Measurements from ENCODE around the gene NCDN.
A peak's percentile ranks its signal among the peaks of the same experiment; 100 is the strongest.

Gene NCDN

DNA sequence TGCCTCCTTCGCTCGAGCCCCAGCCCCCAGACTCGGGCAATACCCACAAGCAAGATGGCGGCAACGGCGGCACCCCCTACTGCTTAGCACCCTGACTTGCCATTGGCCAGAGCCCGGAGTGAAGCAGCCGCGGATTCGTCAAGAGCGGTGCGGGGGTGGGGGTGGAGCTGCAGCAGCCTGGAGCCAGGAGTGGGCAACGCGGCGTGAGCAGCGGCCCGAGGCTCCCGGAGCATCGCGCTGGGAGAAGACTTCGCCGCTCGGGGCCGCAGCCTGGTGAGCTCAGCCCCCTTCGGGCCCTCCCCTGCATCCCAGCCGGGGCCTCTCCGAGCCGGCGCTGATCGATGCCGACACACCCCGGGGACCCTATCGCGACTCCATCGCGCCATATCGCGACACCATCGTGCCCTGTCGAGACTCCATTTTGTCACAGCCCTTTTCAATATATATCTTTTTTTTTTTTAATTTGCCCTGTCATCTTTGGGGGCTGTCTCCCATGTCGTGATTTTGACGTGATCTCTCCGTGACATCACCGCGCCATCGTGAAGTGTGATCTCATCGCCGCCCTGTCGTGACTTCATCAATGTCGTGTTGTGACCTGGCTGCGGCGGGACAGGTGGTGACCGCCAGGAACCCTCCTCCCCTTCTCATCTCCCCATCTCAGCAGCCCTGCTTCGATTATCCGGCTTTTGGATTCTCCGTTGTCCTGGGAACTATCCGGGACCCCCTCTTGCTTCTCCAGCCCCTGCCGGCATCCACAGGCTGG lies at the start of gene NCDN:
TSS of gene NCDN (plus strand) at position 189 of the 763 bp plus-strand sequence. CDS start at position 581, 392 bp downstream.
- peak; percentile 95 for DNase-seq

- DNase-seq: no peak
Observed at GRCh38 chr1:35507947-35508346, 49.7 kb upstream of the NCDN start.

DNA sequence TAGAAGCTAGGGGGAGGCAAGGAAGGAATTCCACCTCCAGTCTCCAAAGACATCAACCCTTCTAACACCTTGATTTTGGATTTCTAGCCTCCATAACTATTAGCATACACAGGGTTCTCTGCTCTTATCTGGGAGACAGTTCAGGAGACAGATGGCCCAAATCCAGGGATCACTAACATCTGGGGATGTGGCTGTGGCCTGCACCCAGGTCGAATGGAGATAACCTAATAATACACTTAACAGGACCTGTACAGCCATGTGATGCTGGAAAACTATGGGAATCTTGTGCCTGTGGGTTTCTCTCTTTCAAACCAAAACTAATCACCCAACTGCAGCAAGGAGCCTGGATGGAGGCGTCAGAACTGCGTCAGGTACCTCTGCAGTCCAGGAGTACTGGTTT lies 48.0 kb upstream of the NCDN start:
- no peak for DNase-seq

DNA sequence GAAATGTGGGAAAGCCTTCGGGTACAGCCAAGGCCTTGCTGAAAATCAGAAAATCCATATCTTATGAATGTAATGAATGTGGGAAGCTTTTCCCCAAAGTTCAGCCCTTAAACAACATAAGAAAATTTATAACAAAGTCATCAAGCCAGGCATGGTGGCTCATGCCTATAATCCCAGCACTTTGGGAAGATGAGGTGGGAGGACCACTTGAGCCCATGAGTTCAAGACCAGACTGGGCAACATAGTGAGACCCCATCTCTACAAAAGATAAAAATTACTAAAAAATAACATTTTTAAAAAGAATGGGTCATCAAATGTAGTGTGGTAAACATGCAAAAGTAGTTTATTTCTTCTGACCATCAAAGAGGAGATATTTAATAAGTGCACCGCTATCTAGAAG lies 46.3 kb upstream of the NCDN start:
- DNase-seq: no peak

DNA sequence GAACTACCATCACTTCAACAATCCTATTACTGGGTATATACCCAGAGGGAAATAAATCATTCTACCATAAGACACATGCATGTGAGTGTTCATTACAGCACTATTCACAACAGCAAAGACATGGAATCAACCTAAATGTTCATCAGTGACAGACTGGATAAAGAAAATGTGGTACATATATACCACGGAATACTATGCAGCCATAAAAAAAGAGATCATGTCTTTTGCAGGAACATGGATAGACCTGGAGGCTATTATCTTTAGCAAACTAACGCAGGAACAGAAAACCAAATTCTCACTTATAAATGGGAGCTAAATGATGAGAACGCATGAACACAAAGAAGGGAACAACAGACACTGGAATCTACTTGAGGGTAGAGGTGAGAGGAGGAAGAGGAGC lies 39.4 kb upstream of the NCDN start:
- DNase-seq: no peak

GRCh38 chr1:35519432-35519831 lies 38.2 kb upstream of the NCDN start:
- DNase-seq: no peak

GRCh38 chr1:35524106-35524505 lies 33.5 kb upstream of the NCDN start:
- DNase-seq: no peak

- DNase-seq: no peak
Observed at GRCh38 chr1:35530168-35530567, 27.4 kb upstream of the NCDN start.

DNA sequence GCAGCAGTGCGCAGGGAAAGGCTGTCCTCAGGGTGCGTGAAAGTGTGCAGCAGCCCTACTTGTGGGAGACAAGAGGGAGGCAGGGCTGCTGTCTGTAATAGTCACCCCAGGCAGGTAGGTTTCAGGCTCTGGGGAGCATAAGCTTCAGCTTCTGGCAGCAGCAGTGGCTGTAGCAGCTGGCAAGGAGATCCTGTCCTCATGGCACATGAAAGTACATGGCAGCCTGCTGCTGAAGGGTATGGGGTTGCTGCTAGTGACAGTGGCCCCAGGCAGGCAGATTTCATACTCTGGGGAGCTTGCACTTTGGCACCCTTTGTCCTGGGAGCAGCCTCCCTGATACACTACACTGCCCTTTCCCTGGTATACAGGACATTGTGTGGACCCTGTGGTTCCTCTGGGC lies 26.7 kb upstream of the NCDN start:
- no peak for DNase-seq

DNA sequence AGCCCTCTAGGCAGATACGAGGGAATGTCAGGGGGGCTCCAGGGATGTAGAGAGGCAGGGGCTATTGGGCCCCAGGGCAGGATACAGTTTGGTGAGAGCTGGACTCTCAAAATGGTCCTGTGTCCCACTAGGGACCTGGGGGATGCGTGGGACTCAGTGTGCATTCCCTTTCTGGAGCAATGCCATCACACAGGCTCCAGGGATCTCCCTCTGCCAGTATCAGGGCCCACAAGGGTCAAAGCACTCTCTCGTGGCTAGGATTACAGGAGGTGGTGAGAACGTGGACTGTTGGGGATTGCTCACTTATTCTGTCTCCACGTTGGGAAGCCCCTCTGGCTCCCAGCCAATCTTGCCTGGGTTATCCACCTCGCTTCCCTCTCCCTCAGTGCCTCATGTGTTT lies 26.2 kb upstream of the NCDN start:
- DNase-seq: no peak

- DNase-seq: no peak
Observed at GRCh38 chr1:35532497-35533223, 24.9 kb upstream of the NCDN start.

- DNase-seq: no peak
Observed at GRCh38 chr1:35533586-35533985, 24.0 kb upstream of the NCDN start.

GRCh38 chr1:35535243-35535642 lies 22.4 kb upstream of the NCDN start:
- no peak for DNase-seq

DNA sequence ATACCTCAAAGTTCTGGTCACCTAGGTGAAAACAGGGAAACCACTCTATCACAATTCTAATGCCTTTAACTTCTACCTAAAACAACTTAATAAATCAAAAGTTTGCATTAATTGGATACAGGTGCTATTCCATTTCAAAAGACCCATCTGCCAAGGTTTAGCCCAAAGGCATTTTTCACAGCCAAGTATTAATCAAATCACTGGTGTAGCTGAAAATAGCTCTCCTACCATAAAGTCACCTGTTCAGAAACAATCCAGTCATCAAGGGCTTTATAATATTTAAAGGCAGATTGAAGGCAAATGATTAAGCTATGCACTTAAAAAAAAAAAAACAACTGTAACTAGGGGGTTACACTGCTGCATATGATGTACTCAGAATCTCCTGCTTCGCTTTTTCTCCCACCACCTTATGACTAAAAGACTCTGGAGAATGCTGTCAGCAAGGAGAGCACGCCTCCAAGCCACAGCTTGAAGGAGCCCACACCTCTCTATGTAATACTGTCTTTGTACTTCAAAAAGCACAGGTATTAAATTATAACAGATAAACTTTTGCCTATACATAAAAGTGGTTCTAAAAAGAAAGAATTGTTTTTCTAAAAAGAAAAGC lies 20.9 kb upstream of the NCDN start:
- DNase-seq: no peak

GRCh38 chr1:35537806-35538205 lies 19.8 kb upstream of the NCDN start:
- no peak for DNase-seq

- DNase-seq: no peak
Observed at GRCh38 chr1:35539073-35539823, 18.4 kb upstream of the NCDN start.

DNA sequence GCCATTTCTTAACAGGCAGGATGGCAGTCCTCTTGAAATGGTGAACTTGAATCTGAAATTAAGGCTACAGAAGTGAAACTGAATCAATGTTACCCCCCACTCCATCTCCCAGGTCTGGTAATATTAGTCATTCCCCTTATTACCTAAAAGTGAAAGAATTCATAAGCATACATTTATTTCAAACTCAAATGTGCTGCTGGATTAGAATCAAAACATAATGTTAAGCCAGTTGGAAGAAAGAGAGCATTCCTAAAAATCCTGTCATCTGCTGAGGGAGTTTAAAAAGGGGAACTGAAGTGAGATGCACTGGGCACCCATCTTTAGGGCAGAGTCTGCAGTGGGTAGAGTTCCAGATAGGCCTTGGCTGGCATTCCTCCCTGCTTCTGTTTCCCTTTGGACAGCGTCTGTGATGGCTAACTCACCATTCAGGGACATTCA lies 17.8 kb upstream of the NCDN start:
- DNase-seq: peak; percentile 23

DNA sequence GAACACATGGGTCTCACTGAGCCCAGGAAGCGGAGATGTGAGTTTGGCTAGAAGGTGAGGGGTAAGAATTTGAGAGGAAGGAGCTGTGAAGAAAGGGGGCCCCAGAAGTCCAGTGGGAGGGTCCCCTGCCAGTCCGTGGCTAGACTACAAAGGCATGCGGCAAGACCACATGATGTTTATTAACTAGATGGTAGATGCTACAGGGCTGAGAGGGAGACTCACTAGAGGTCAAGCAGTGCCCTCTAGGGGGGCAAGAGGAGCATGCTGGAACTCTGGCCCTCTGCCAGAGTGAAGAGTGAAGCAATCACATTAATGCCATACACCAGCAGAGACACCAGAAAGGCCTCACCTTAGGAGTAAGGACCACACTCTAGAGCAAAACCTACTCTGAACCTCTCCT lies 12.6 kb upstream of the NCDN start:
- DNase-seq: peak; percentile 50

- DNase-seq: no peak
Observed at GRCh38 chr1:35546614-35547013, 11.0 kb upstream of the NCDN start.

- no peak for DNase-seq
Observed at GRCh38 chr1:35553851-35554250, 3.7 kb upstream of the NCDN start.

DNA sequence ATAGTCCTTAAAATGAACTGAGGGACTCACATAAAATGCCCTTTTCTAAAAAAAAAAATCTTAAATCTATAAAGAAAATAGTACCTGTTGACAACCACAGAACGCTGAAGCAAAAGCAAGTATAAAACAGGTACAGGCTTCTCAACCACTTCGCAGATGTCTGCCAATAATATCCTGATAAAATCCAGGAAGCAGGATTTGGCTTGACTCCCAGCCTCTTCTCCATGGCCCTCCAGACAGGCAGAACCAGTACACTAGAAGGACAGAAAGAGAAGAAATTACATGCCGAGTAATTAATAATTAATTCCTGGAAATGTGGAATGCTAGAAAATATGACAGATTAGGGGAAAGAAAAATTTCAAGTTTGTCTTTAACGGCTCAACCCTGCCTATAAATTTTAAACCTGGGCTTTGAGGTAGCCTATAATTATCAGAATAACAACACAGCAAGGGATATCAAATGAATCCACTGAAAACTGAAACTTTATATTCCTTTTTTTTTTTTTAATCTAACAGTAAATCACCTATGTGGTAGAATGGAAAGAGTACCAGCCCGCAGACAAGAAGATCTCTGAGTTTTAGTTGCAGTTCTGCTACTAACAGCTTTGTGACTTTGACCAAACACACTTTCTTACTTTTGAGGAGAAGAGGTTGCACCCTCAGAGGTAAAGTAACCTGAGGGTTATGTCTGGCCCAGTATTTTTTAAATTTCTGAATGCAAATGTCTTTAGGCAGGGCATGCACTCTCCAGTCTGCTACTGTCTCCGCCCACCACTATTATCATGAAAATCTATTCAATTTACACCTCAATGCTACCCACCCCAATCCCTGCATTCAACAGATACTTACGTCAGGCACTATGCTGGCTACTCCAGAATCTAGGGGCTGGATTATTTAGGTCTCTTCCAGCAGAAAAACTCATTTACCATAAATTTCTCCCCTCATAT lies 3.1 kb upstream of the NCDN start:
- no peak for DNase-seq

GRCh38 chr1:35555212-35555584 lies 2.4 kb upstream of the NCDN start:
- DNase-seq: no peak
